NCI-H345 treated with DMSO at 0.1 percent for 48 hours (cell line): ENCODE data around the gene ZNRF3.
"Not testable (repeated sequence)": the region's sequence is repeated elsewhere in the genome, so short reads cannot be mapped to it uniquely, and the experiment has no call there.

Source experiments
- DNase-seq: peaks from one replicate; lab custom pipeline; 2025; ENCODE audit not compliant: unreplicated experiment; lab: John Stamatoyannopoulos, UW

ZNRF3 gene

GRCh38 chr22:28930357-28931007 is 47.1 kb downstream of the ZNRF3 start:
- no peak for DNase-seq

GRCh38 chr22:28931844-28932567 is 48.6 kb downstream of the ZNRF3 start:
- no peak for DNase-seq

- DNase-seq, result no peak
Measured at GRCh38 chr22:28933321-28933720, 49.9 kb downstream of the ZNRF3 start.

GRCh38 chr22:28934026-28934425 is 50.7 kb downstream of the ZNRF3 start:
- no peak for DNase-seq

GRCh38 chr22:28935140-28935539 is 51.8 kb downstream of the ZNRF3 start:
- DNase-seq, result no peak

- DNase-seq, result no peak
Measured at GRCh38 chr22:28935713-28936112, 52.3 kb downstream of the ZNRF3 start.

GRCh38 chr22:28936200-28936599 is 52.8 kb downstream of the ZNRF3 start:
- DNase-seq, result no peak

GRCh38 chr22:28937206-28938025 is 54.0 kb downstream of the ZNRF3 start:
- DNase-seq, result no peak

GRCh38 chr22:28938286-28938833 is 55.0 kb downstream of the ZNRF3 start:
- DNase-seq, result no peak

GRCh38 chr22:28939394-28939793 is 56.0 kb downstream of the ZNRF3 start:
- no peak for DNase-seq

GRCh38 chr22:28939932-28940331 is 56.6 kb downstream of the ZNRF3 start:
- no peak for DNase-seq

- DNase-seq, result no peak
Measured at GRCh38 chr22:28940441-28940840, 57.1 kb downstream of the ZNRF3 start.

GRCh38 chr22:28942333-28942732 is 59.0 kb downstream of the ZNRF3 start:
- no peak for DNase-seq

GRCh38 chr22:28942801-28943500 is 59.6 kb downstream of the ZNRF3 start:
- no peak for DNase-seq

- no peak for DNase-seq
Measured at GRCh38 chr22:28943501-28943879, 60.1 kb downstream of the ZNRF3 start.

GRCh38 chr22:28947125-28947524 is 63.8 kb downstream of the ZNRF3 start:
- no peak for DNase-seq

GRCh38 chr22:28948424-28948823 is 65.1 kb downstream of the ZNRF3 start:
- DNase-seq, result no peak

GRCh38 chr22:28948860-28949551 is 65.6 kb downstream of the ZNRF3 start:
- not testable (repeated sequence) for DNase-seq

GRCh38 chr22:28949788-28950187 is 66.4 kb downstream of the ZNRF3 start:
- no peak for DNase-seq

- DNase-seq, result no peak
Measured at GRCh38 chr22:28950617-28951411, 67.4 kb downstream of the ZNRF3 start.
